ENCODE measurements around the gene ACTN1.
A peak's percentile ranks its signal among the peaks of the same experiment; 100 is the strongest.

The ACTN1 gene

GRCh38 chr14:68898248-68899032, 80.7 kb downstream of the ACTN1 start:
- TF ChIP-seq CTCF (IDR thresholded peaks at IDR 0.05) = no peak
- Histone ChIP-seq H3K9me3 (no peaks in the 10 kb centered on the region), H3K36me3 (peaks cover 100% of the 10 kb centered on the region), H3K4me3 (ENCODE audit: low read depth in 1 of 2, low read length in 1 of 2) (no peak overlapping the region), H3K4me1 (ENCODE audit: control insufficient read depth in 1 of 2, insufficient read depth in 1 of 2, low read depth in 1 of 2, low read length in 1 of 2) (peaks cover 35 to 37% of the 10 kb centered on the region in 2 experiments), H3K27ac (peak overlapping the region; percentile 66), H3K27me3 (no peaks in the 10 kb centered on the region)

- TF ChIP-seq CTCF (IDR thresholded peaks at IDR 0.05) = no peak
- H3K4me1 ChIP-seq (ENCODE audit: control insufficient read depth in 1 of 2, insufficient read depth in 1 of 2, low read depth in 1 of 2, low read length in 1 of 2) = peaks cover 35 to 37% of the 10 kb centered on the region in 2 experiments
- no peaks in the 10 kb centered on the region for H3K9me3 ChIP-seq
- peak overlapping the region; percentile 66 for H3K27ac ChIP-seq
- no peaks in the 10 kb centered on the region for H3K27me3 ChIP-seq
- H3K36me3 ChIP-seq = peaks cover 100% of the 10 kb centered on the region
- H3K4me3 ChIP-seq (ENCODE audit: low read depth in 1 of 2, low read length in 1 of 2) = no peak overlapping the region
Observed at GRCh38 chr14:68897559-68898155, 81.4 kb downstream of the ACTN1 start.

GRCh38 chr14:68896132-68896531, 83.0 kb downstream of the ACTN1 start:
- Histone ChIP-seq H3K9me3 (no peaks in the 10 kb centered on the region), H3K27ac (peak overlapping the region; percentile 4), H3K4me1 (ENCODE audit: control insufficient read depth in 1 of 2, insufficient read depth in 1 of 2, low read depth in 1 of 2, low read length in 1 of 2) (peaks cover 35 to 37% of the 10 kb centered on the region in 2 experiments), H3K27me3 (no peaks in the 10 kb centered on the region), H3K36me3 (peaks cover 100% of the 10 kb centered on the region), H3K4me3 (ENCODE audit: low read depth in 1 of 2, low read length in 1 of 2) (no peak overlapping the region)
- TF ChIP-seq CTCF (IDR thresholded peaks at IDR 0.05) = no peak

- H3K27me3 ChIP-seq = no peaks in the 10 kb centered on the region
- no peak for TF ChIP-seq CTCF (IDR thresholded peaks at IDR 0.05)
- H3K9me3 ChIP-seq = no peaks in the 10 kb centered on the region
- peaks cover 27 to 28% of the 10 kb centered on the region in 2 experiments for H3K4me1 ChIP-seq (ENCODE audit: control insufficient read depth in 1 of 2, insufficient read depth in 1 of 2, low read depth in 1 of 2, low read length in 1 of 2)
- peak overlapping the region; percentile 13 for H3K27ac ChIP-seq
- H3K4me3 ChIP-seq (ENCODE audit: low read depth in 1 of 2, low read length in 1 of 2) = no peak overlapping the region
- H3K36me3 ChIP-seq = peaks cover 100% of the 10 kb centered on the region
Observed at GRCh38 chr14:68894802-68895703, 84.0 kb downstream of the ACTN1 start.

GRCh38 chr14:68894123-68894522, 85.0 kb downstream of the ACTN1 start:
- Histone ChIP-seq H3K27ac (peak overlapping the region; percentile 17), H3K4me1 (ENCODE audit: control insufficient read depth in 1 of 2, insufficient read depth in 1 of 2, low read depth in 1 of 2, low read length in 1 of 2) (peaks cover 18 to 19% of the 10 kb centered on the region in 2 experiments), H3K27me3 (no peaks in the 10 kb centered on the region), H3K4me3 (ENCODE audit: low read depth in 1 of 2, low read length in 1 of 2) (no peak overlapping the region), H3K36me3 (peaks cover 100% of the 10 kb centered on the region), H3K9me3 (no peaks in the 10 kb centered on the region)
- TF ChIP-seq CTCF (IDR thresholded peaks at IDR 0.05) = no peak
